HL-60 (cell line): ENCODE data around the gene NCK2.

ENCODE experiments used
- GABPA ChIP-seq: IDR thresholded peaks from 2 replicates; pipeline ENCODE4 v1.6.1; 2012; ENCODE audit warnings: low read depth
- POLR2AphosphoS5 ChIP-seq: IDR thresholded peaks from 2 replicates; pipeline ENCODE4 v1.6.1; 2012; ENCODE audit warnings: low read depth
- SPI1 ChIP-seq: IDR thresholded peaks from 2 replicates; pipeline ENCODE4 v1.6.1; 2012; ENCODE audit warnings: low read depth, mild to moderate bottlenecking, borderline replicate concordance
- TF ChIP-seq, protein P1 (sequence below): IDR thresholded peaks from one replicate; pipeline ENCODE4 v1.5.1; 2011; ENCODE audit warnings: low read length, control low read depth, inconsistent platforms; ENCODE audit not compliant: insufficient read depth

DNA sequence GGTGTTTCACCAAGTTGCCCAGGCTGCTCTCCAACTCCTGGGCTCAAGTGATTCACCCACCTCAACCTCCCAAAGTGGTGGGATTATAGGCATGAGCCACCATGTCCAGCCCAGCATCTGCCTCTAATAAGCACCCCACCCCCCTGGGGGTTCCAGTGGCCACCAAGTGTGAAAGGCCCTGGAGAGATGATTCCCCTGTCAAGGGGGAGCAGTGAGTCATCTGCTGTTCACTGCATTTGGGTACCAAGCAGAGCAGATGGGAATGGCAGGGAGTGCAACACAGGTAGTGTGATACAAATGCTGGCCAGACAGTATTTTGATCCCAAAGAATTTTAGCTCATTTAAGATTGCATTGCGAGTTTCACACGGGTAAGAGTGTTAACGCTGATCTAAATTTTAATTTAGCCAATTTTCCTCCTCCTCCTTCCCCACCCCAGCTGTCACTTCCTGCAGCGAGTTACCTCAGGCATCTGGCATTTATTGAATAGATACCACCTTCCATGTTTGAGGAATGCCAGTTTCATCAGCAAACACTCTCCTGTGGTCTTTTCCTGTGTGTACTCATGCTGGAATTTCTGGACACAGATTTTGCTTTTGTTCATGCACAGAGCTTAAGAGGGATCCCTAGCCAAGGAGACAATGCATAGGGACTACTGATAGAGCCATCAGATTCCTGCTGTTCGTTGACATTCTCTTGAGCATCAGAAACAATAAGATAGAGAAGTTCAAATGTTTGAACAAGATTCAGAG, 32.4 kb upstream of the NCK2 start:
- TF ChIP-seq GABPA (no peak), POLR2AphosphoS5 (no peak), SPI1 (no peak)
- TF ChIP-seq, protein P1, sequence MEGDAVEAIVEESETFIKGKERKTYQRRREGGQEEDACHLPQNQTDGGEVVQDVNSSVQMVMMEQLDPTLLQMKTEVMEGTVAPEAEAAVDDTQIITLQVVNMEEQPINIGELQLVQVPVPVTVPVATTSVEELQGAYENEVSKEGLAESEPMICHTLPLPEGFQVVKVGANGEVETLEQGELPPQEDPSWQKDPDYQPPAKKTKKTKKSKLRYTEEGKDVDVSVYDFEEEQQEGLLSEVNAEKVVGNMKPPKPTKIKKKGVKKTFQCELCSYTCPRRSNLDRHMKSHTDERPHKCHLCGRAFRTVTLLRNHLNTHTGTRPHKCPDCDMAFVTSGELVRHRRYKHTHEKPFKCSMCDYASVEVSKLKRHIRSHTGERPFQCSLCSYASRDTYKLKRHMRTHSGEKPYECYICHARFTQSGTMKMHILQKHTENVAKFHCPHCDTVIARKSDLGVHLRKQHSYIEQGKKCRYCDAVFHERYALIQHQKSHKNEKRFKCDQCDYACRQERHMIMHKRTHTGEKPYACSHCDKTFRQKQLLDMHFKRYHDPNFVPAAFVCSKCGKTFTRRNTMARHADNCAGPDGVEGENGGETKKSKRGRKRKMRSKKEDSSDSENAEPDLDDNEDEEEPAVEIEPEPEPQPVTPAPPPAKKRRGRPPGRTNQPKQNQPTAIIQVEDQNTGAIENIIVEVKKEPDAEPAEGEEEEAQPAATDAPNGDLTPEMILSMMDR = no peak
